Heart right ventricle (tissue), 16 donors: ENCODE results near the gene IGLL1. TPM values are rescaled to one million over a fixed set of nuclear protein-coding genes. Genes with fewer than 3 reads are reported as not detected.

Source experiments
- ATAC-seq, 8 donors: fragments of 200-7000 bp; cut with Tn5 transposase; one replicate each; pipeline ENCODE4 v1.9.1; 2020; ENCODE audit warnings: mild to moderate bottlenecking in 8 of 8, moderate library complexity in 8 of 8, moderate number of reproducible peaks in 1 of 8
- DNase-seq, 2 donors: peaks; one replicate each; pipeline ENCODE4 v3.0.0-alpha.2; 2020
- H3K27ac ChIP-seq, 10 donors: fragments of 200-600 bp; sonication (generic) in 2 of 10; one replicate each; pipeline versions ENCODE4 v1.5.0 to v1.8.0; 2020 to 2022; ENCODE audit warnings: mild to moderate bottlenecking in 3 of 10
- H3K27me3 ChIP-seq, 7 donors: fragments of 200-600 bp; one replicate each; pipeline ENCODE4 v1.8.0; 2021 to 2022; ENCODE audit warnings: mild to moderate bottlenecking in 2 of 7
- H3K36me3 ChIP-seq, 9 donors: fragments of 200-600 bp; sonication (generic) in 1 of 9; one replicate each; pipeline versions ENCODE4 v1.5.0 to v1.8.0; 2020 to 2022; ENCODE audit warnings: mild to moderate bottlenecking in 2 of 9
- H3K4me1 ChIP-seq, 9 donors: fragments of 200-600 bp; sonication (generic) in 1 of 9; one replicate each; pipeline versions ENCODE4 v1.5.0 to v1.8.0; 2020 to 2022; ENCODE audit warnings: mild to moderate bottlenecking in 4 of 9
- H3K4me3 ChIP-seq, 10 donors: fragments of 200-600 bp; sonication (generic) in 2 of 10; one replicate each; pipeline versions ENCODE4 v1.5.0 to v1.8.0; 2020 to 2022; ENCODE audit warnings: mild to moderate bottlenecking in 7 of 10, moderate library complexity in 2 of 10
- H3K9me3 ChIP-seq, 11 donors: fragments of 200-600 bp in 10 of 11; sonication (generic) in 2 of 11; one replicate each; pipeline versions ENCODE4 v1.5.0 to v1.8.0; 2013 to 2022; ENCODE audit warnings: mild to moderate bottlenecking in 2 of 11, control low read depth in 1 of 11, moderate library complexity in 1 of 11
- CTCF ChIP-seq, 9 donors: fragments of 200-600 bp; sonication (generic) in 2 of 9; IDR thresholded peaks; one replicate each; pipeline versions ENCODE4 v1.5.0 to v1.8.0; 2021 to 2022; ENCODE audit warnings: antibody characterized with exemption in 9 of 9, mild to moderate bottlenecking in 5 of 9, moderate library complexity in 1 of 9
- WGBS, 2 donors: extraction: QIAGEN DNeasy Blood & Tissue Kit; methylation state at CpG; one replicate each; pipeline ENCODE4 v1.1.7; 2013; ENCODE audit warnings: inconsistent platforms in 1 of 2; 5-methylcytosine and 5-hydroxymethylcytosine counted together
- intact Hi-C, 10 donors: fragments of 100-400 bp; cut with DNase I; formaldehyde crosslinking; loops; one replicate each; pipeline versions ENCODE4 v1.11.1 to v1.14.2; 2022
- polyA plus RNA-seq, 2 donors: library from polyadenylated mRNA; stranded (reverse); fragments of 200-250 nt; gene quantifications; one replicate each; pipeline ENCODE4 v1.2.3, GENCODE V29; 2013
- total RNA-seq, 10 donors: library from RNA; stranded (reverse); fragmentation: NEBNext Ultra II Directional in 3 of 10; extraction: Animal tissue kit (Norgen Biotek cat#: 25700) in 3 of 10; gene quantifications; one replicate each; pipeline versions ENCODE4 v1.2.1 to v1.2.4, GENCODE V29; 2021 to 2023
- donor health status: Arrhythmogenic right ventricular cardiomyopathy.
- donor health status: ischemic (EF 13 %, LVEDD 7.1; RV severe dilation, severe dysfunction).
- donor health status: healthy with polysubstance abuse.
- donor health status: DM: no; HTN: yes; CAD: no.
- donor health status: DM: no; HTN: no; CAD: no.
- donor health status: ischemic (EF 25% LVEDD 6.9; RV normal size, moderate dysfunction).
- donor health status: ischemic (EF 25% LVEDD 5.7; RV mildly dilated, moderate dysfunction).
- donor health status: healthy.
- donor health status: DM: yes; HTN: yes; CAD: no.
- donor health status: Ischemic cardiomyopathy.
- donor health status: ischemic (EF 35%, LVEDD 5.7; RV mildly dilated, moderate dysfunction).
- donor health status: nonischemic (EF 11% LVEDD 7.7; RV severe dilation, severe dysfunction).
- donor health status: DM: yes; HTN: yes; CAD: no.
- donor health status: PGD.
- donor health status: ischemic (EF 29% LVEDD 5.4; RV normal size, mild dysfunction).
- donor health status: nonischemic (EF 23%, LVEDD 6.1; RV moderate dilation, normal function).

The IGLL1 gene
- total and polyA plus RNA-seq, 12 donors, result not detected

GRCh38 chr22:23531283-23531956 is 48.7 kb downstream of the IGLL1 start:
- Histone ChIP-seq H3K36me3 (no peaks in the 10 kb centered on the region), H3K9me3 (no peaks in the 10 kb centered on the region), H3K27me3 (peaks cover 0 to 7% (median 0%) of the 10 kb centered on the region in 7 donors), H3K27ac (no peak overlapping the region), H3K4me1 (peaks cover 0 to 11% (median 0%) of the 10 kb centered on the region in 9 donors), H3K4me3 (no peak overlapping the region)
- ATAC-seq (no peak), DNase-seq (no peak)
- TF ChIP-seq CTCF (IDR thresholded peaks at IDR 0.05), result no peak
- intact Hi-C loops, result loop anchor here in 7 of 10 donors (5.0 to 10.0 kb wide), 5 partner anchors 127 to 237 kb away; no protein-coding TSS in a partner anchor
- 92 to 95% methylated on average over 22 to 24 of the region's 24 CpGs for WGBS, 2 donors

- Histone ChIP-seq H3K9me3 (no peaks in the 10 kb centered on the region), H3K4me1 (peaks cover 0 to 11% (median 0%) of the 10 kb centered on the region in 9 donors), H3K4me3 (no peak overlapping the region), H3K27me3 (peaks cover 0 to 7% (median 0%) of the 10 kb centered on the region in 7 donors), H3K27ac (no peak overlapping the region), H3K36me3 (no peaks in the 10 kb centered on the region)
- TF ChIP-seq CTCF (IDR thresholded peaks at IDR 0.05), result no peak
- no peak for ATAC-seq
- DNase-seq, result no peak
- intact Hi-C loops, result loop anchor here in 7 of 10 donors (5.0 to 10.0 kb wide), 5 partner anchors 126 to 236 kb away; no protein-coding TSS in a partner anchor
- 92 to 95% methylated on average over 7 of the region's 7 CpGs for WGBS, 2 donors
These were observed 49.3 kb downstream of the IGLL1 start for GRCh38 chr22:23530766-23531282.

- intact Hi-C loops, result loop anchor here in 7 of 10 donors (5.0 to 10.0 kb wide), 5 partner anchors 125 to 235 kb away; no protein-coding TSS in a partner anchor
- no peak overlapping the region for H3K27ac ChIP-seq
- peaks cover 0 to 11% (median 0%) of the 10 kb centered on the region in 9 donors for H3K4me1 ChIP-seq
- 86% methylated on average over 2 of the region's 2 CpGs for WGBS, 2 donors
- no peaks in the 10 kb centered on the region for H3K36me3 ChIP-seq
- H3K27me3 ChIP-seq, result peaks cover 0 to 7% (median 0%) of the 10 kb centered on the region in 7 donors
- TF ChIP-seq CTCF (IDR thresholded peaks at IDR 0.05), result no peak
- DNase-seq (no peak), ATAC-seq (no peak)
- H3K9me3 ChIP-seq, result no peaks in the 10 kb centered on the region
- H3K4me3 ChIP-seq, result no peak overlapping the region
These were observed 50.0 kb downstream of the IGLL1 start for GRCh38 chr22:23530106-23530505.

GRCh38 chr22:23529166-23530103 is 50.7 kb downstream of the IGLL1 start:
- DNase-seq, result no peak
- 78 to 88% methylated on average over 12 of the region's 12 CpGs for WGBS, 2 donors
- no peak for ATAC-seq
- no peak for TF ChIP-seq CTCF (IDR thresholded peaks at IDR 0.05)
- Histone ChIP-seq H3K9me3 (no peaks in the 10 kb centered on the region), H3K4me1 (peaks cover 0 to 11% (median 0%) of the 10 kb centered on the region in 9 donors), H3K27ac (no peak overlapping the region), H3K4me3 (no peak overlapping the region), H3K36me3 (no peaks in the 10 kb centered on the region), H3K27me3 (peaks cover 0 to 7% (median 0%) of the 10 kb centered on the region in 7 donors)
- intact Hi-C loops, result loop anchor here in 8 of 10 donors (5.0 to 10.0 kb wide), 7 partner anchors 125 to 345 kb away; partner anchors contain the start of genes BCR (in 1 of the 8) and SLC2A11 (in 1 of the 8)
